H1 (cell line): Measurements from ENCODE around the gene BECN2. TPM values are rescaled to one million over a fixed set of nuclear protein-coding genes. Genes with fewer than 3 reads are reported as not detected.

Experiments
- CTCF ChIA-PET: fragments of 300-600 bp; sonication (Branson Sonifier 250); formaldehyde crosslinking; loops from one replicate; lab custom pipeline; 2021; ENCODE audit not compliant: partially characterized antibody; lab: Charles Lee
- POLR2A ChIA-PET: fragments of 300-600 bp; sonication (Branson Sonifier 250); formaldehyde crosslinking; loops from one replicate; lab custom pipeline; 2021; ENCODE audit warnings: inconsistent platforms; ENCODE audit not compliant: partially characterized antibody; lab: Charles Lee
- DNase-seq, 2 experiments: peaks; one replicate each; pipeline versions ENCODE4 v3.0.0 to v3.0.0-alpha.2; 2010 to 2022; ENCODE audit warnings: low spot score in 2 of 2, low read depth in 1 of 2, mixed read lengths in 1 of 2
- FAIRE-seq: peaks from 2 replicates; lab custom pipeline; 2011; peaks lifted over from hg19 to GRCh38; lab: Jason Lieb, UNC
- H2AFZ ChIP-seq: 2 replicates; pipeline ENCODE4 v1.8.1; 2012; ENCODE audit warnings: low read length, inconsistent platforms
- H2AK5ac ChIP-seq: 2 replicates; pipeline ENCODE4 v1.6.1; 2013; ENCODE audit warnings: low read depth, low read length
- H2BK120ac ChIP-seq: replicated peaks from 2 replicates; pipeline ENCODE3; 2013; ENCODE audit warnings: low read depth, low read length, inconsistent platforms
- H2BK12ac ChIP-seq: 2 replicates; pipeline ENCODE4 v1.6.1; 2013; ENCODE audit warnings: low read depth, low read length
- H2BK15ac ChIP-seq: 2 replicates; pipeline ENCODE4 v1.6.1; 2013; ENCODE audit warnings: low read length
- H2BK20ac ChIP-seq: 2 replicates; pipeline ENCODE4 v1.6.1; 2013; ENCODE audit warnings: low read length
- H2BK5ac ChIP-seq: 2 replicates; pipeline ENCODE4 v1.6.1; 2013; ENCODE audit warnings: low read depth, low read length
- H3K14ac ChIP-seq: 2 replicates; pipeline ENCODE4 v1.6.1; 2013; ENCODE audit warnings: inconsistent platforms; ENCODE audit not compliant: insufficient read length
- H3K18ac ChIP-seq: 2 replicates; pipeline ENCODE4 v1.6.1; 2013; ENCODE audit warnings: low read length; ENCODE audit errors: extremely low read depth
- H3K23ac ChIP-seq: 2 replicates; pipeline ENCODE4 v1.6.1; 2013; ENCODE audit warnings: inconsistent platforms; ENCODE audit not compliant: insufficient read length
- H3K23me2 ChIP-seq: 2 replicates; pipeline ENCODE4 v1.6.1; 2013; ENCODE audit warnings: low read depth, low read length
- H3K27ac ChIP-seq: 2 replicates; pipeline ENCODE4 v1.6.1; 2011; ENCODE audit warnings: low read depth, low read length, inconsistent platforms
- H3K27me3 ChIP-seq, 4 experiments: replicated peaks in 1 of 4; 1 replicate in 1 of 4; 2 replicates in 3 of 4; pipeline versions ENCODE4 v1.6.1 to v1.8.1; 2011 to 2013; ENCODE audit warnings: low read length in 3 of 4, mild to moderate bottlenecking in 3 of 4, inconsistent platforms in 2 of 4, mixed read lengths in 2 of 4, moderate library complexity in 1 of 4; ENCODE audit not compliant: control insufficient read depth in 3 of 4, insufficient read depth in 3 of 4; ENCODE audit errors: extremely low read depth in 1 of 4
- H3K36me3 ChIP-seq, 4 experiments: 2 replicates each; pipeline versions ENCODE4 v1.6.1 to v1.8.1; 2011 to 2013; ENCODE audit warnings: mild to moderate bottlenecking in 4 of 4, low read length in 3 of 4, moderate library complexity in 2 of 4, control low read depth in 1 of 4, inconsistent platforms in 1 of 4; ENCODE audit not compliant: insufficient read depth in 4 of 4, control insufficient read depth in 2 of 4
- H3K4ac ChIP-seq: replicated peaks from 2 replicates; pipeline ENCODE3; 2013; ENCODE audit warnings: low read length, low read depth, mixed read lengths, inconsistent platforms; ENCODE audit not compliant: insufficient read length
- H3K4me1 ChIP-seq, 4 experiments: replicated peaks in 1 of 4; 1 replicate in 1 of 4; 2 replicates in 3 of 4; pipeline versions ENCODE4 v1.6.1 to v1.8.1; 2011 to 2013; ENCODE audit warnings: low read length in 3 of 4, inconsistent platforms in 2 of 4, mixed read lengths in 1 of 4; ENCODE audit not compliant: insufficient read depth in 4 of 4, control insufficient read depth in 3 of 4
- H3K4me2 ChIP-seq, 2 experiments: 2 replicates each; pipeline versions ENCODE4 v1.6.1 to v1.8.1; 2011 to 2013; ENCODE audit warnings: low read depth in 2 of 2, low read length in 2 of 2, control low read depth in 1 of 2, inconsistent platforms in 1 of 2, mild to moderate bottlenecking in 1 of 2; ENCODE audit not compliant: insufficient read depth in 1 of 2
- H3K4me3 ChIP-seq, 4 experiments: fragments of 200-600, 300-600 bp in 1 of 4; sonication (generic), shearing (Covaris generic), sonication (Bioruptor Twin) in 1 of 4; 2 replicates each; pipeline versions ENCODE4 v1.5.1 to v1.8.1; 2011 to 2016; ENCODE audit warnings: low read length in 4 of 4, low read depth in 3 of 4, control low read depth in 2 of 4, inconsistent platforms in 2 of 4, mild to moderate bottlenecking in 2 of 4, mixed read lengths in 1 of 4, moderate library complexity in 1 of 4; ENCODE audit not compliant: insufficient read depth in 2 of 4; ENCODE audit errors: extremely low read depth in 1 of 4
- H3K56ac ChIP-seq: replicated peaks from 2 replicates; pipeline ENCODE3; 2013; ENCODE audit warnings: low read depth, mild to moderate bottlenecking, mixed read lengths, low read length, inconsistent platforms; ENCODE audit not compliant: insufficient read length
- H3K79me1 ChIP-seq: 2 replicates; pipeline ENCODE4 v1.6.1; 2013; ENCODE audit warnings: low read depth, low read length, control low read depth
- H3K79me2 ChIP-seq, 2 experiments: 2 replicates each; pipeline versions ENCODE4 v1.6.1 to v1.8.1; 2012 to 2013; ENCODE audit warnings: low read length in 2 of 2, mild to moderate bottlenecking in 2 of 2, inconsistent platforms in 1 of 2; ENCODE audit not compliant: insufficient read depth in 2 of 2, control insufficient read depth in 1 of 2
- H3K9ac ChIP-seq, 4 experiments: replicated peaks in 1 of 4; 1 replicate in 1 of 4; 2 replicates in 3 of 4; pipeline versions ENCODE4 v1.6.1 to v1.8.1; 2011 to 2013; ENCODE audit warnings: low read depth in 3 of 4, low read length in 3 of 4, control low read depth in 2 of 4, mild to moderate bottlenecking in 2 of 4, moderate library complexity in 2 of 4, inconsistent platforms in 1 of 4; ENCODE audit errors: extremely low read depth in 1 of 4
- H3K9me3 ChIP-seq, 2 experiments: 2 replicates each; pipeline versions ENCODE4 v1.6.1 to v1.8.1; 2012 to 2013; ENCODE audit warnings: mild to moderate bottlenecking in 2 of 2, moderate library complexity in 2 of 2, control low read depth in 1 of 2, inconsistent platforms in 1 of 2, low read depth in 1 of 2, low read length in 1 of 2, mixed read lengths in 1 of 2; ENCODE audit not compliant: insufficient read depth in 2 of 2
- H4K20me1 ChIP-seq, 2 experiments: replicated peaks in 1 of 2; 2 replicates each; pipeline versions ENCODE3 to v1.8.1; 2011 to 2013; ENCODE audit warnings: inconsistent platforms in 2 of 2, low read length in 2 of 2, mild to moderate bottlenecking in 1 of 2; ENCODE audit not compliant: insufficient read depth in 2 of 2, control insufficient read depth in 1 of 2
- H4K5ac ChIP-seq: 2 replicates; pipeline ENCODE4 v1.6.1; 2013; ENCODE audit warnings: low read length, low read depth, mixed read lengths, inconsistent platforms; ENCODE audit not compliant: insufficient read length
- H4K8ac ChIP-seq: 2 replicates; pipeline ENCODE4 v1.8.0; 2013; ENCODE audit warnings: mild to moderate bottlenecking, moderate library complexity, low read length, inconsistent platforms; ENCODE audit not compliant: insufficient read depth; ENCODE audit errors: extremely low read depth
- H4K91ac ChIP-seq: replicated peaks from 2 replicates; pipeline ENCODE3; 2013; ENCODE audit warnings: low read length, mixed read lengths, inconsistent platforms; ENCODE audit not compliant: insufficient read length
- BACH1 ChIP-seq: IDR thresholded peaks from 2 replicates; pipeline ENCODE4 v1.6.1; 2012; ENCODE audit warnings: low read length, improper control_type of control experiment
- BCL11A ChIP-seq, 2 experiments: IDR thresholded peaks; one replicate each; pipeline ENCODE4 v1.6.1; 2011; ENCODE audit warnings: low read depth in 2 of 2, low read length in 2 of 2, mild to moderate bottlenecking in 2 of 2
- BRCA1 ChIP-seq: IDR thresholded peaks from 2 replicates; pipeline ENCODE4 v1.6.1; 2012; ENCODE audit warnings: low read depth, low read length, improper control_type of control experiment
- CBX5 ChIP-seq: fragments of 300-800, 300-1000 bp; sonication (generic); IDR thresholded peaks from 2 replicates; pipeline ENCODE4 v1.7.1; 2016; ENCODE audit warnings: antibody characterized with exemption, low read length, low read depth
- CBX8 ChIP-seq: fragments of 300-800, 300-1000 bp; sonication (generic); IDR thresholded peaks from 2 replicates; pipeline ENCODE4 v1.7.1; 2016; ENCODE audit warnings: low read depth, low read length, borderline replicate concordance
- CHD2 ChIP-seq: IDR thresholded peaks from 2 replicates; pipeline ENCODE4 v1.6.1; 2012; ENCODE audit warnings: low read length, improper control_type of control experiment
- CTBP2 ChIP-seq: IDR thresholded peaks from 2 replicates; pipeline ENCODE4 v1.7.0; 2011; ENCODE audit warnings: borderline replicate concordance, mild to moderate bottlenecking, moderate library complexity, mixed read lengths, low read length; ENCODE audit not compliant: insufficient read depth, insufficient read length
- GABPA ChIP-seq: IDR thresholded peaks from 2 replicates; pipeline ENCODE4 v1.6.1; 2011; ENCODE audit warnings: mild to moderate bottlenecking, low read length, moderate library complexity, borderline replicate concordance; ENCODE audit not compliant: insufficient read depth
- JUND ChIP-seq: IDR thresholded peaks from 2 replicates; pipeline ENCODE4 v1.6.1; 2011; ENCODE audit warnings: mild to moderate bottlenecking, improper control_type of control experiment, low read length
- KDM4A ChIP-seq: IDR thresholded peaks from one replicate; pipeline ENCODE4 v1.7.1; 2012; ENCODE audit warnings: low read depth, mild to moderate bottlenecking, moderate library complexity, low read length, inconsistent platforms; ENCODE audit not compliant: severe bottlenecking
- KDM5A ChIP-seq: fragments of 200-600 bp; IDR thresholded peaks from 2 replicates; pipeline ENCODE4 v1.7.1; 2012; ENCODE audit warnings: mild to moderate bottlenecking, low read length, inconsistent platforms, mixed read lengths
- PHF8 ChIP-seq: fragments of 200-600 bp; sonication (generic); conservative IDR thresholded peaks from 2 replicates; pipeline ENCODE4 v1.7.1; 2012; ENCODE audit warnings: low read depth, mild to moderate bottlenecking, inconsistent platforms, low read length, moderate library complexity
- RBBP5 ChIP-seq: IDR thresholded peaks from 2 replicates; pipeline ENCODE4 v1.7.1; 2012; ENCODE audit warnings: low read depth, mild to moderate bottlenecking, inconsistent platforms, low read length, moderate library complexity, borderline replicate concordance
- SAP30 ChIP-seq: fragments of 300-600 bp; sonication (generic); IDR thresholded peaks from 2 replicates; pipeline ENCODE4 v1.7.1; 2012; ENCODE audit warnings: low read length, moderate library complexity, mild to moderate bottlenecking, inconsistent platforms; ENCODE audit not compliant: insufficient read depth, insufficient replicate concordance
- YY1 ChIP-seq: IDR thresholded peaks from 2 replicates; pipeline ENCODE4 v1.6.1; 2011; ENCODE audit warnings: low read depth, mild to moderate bottlenecking, low read length
- WGBS, 2 experiments: shearing (Covaris generic) in 1 of 2; methylation state at CpG; one replicate each; pipeline versions ENCODE4 v1.1.6 to v1.1.7; 2013 to 2015; ENCODE audit warnings: low lambda C conversion rate in 2 of 2, mixed read lengths in 2 of 2, inconsistent platforms in 1 of 2, low coverage in 1 of 2, missing lambda C conversion rate in 1 of 2; ENCODE audit not compliant: insufficient replicate concordance in 2 of 2, insufficient coverage in 1 of 2, insufficient read length in 1 of 2; ENCODE audit errors: extremely low coverage in 1 of 2, missing lambda C conversion rate in 1 of 2; 5-methylcytosine and 5-hydroxymethylcytosine counted together
- polyA plus RNA-seq, 7 experiments: library from polyadenylated mRNA; depleted of rRNA in 3 of 7; stranded (reverse) in 5 of 7; unstranded in 2 of 7; fragments of >200 nt in 5 of 7; fragments of 200-250 nt in 2 of 7; gene quantifications; 1 replicate in 5 of 7; 2 replicates in 1 of 7; 4 replicates in 1 of 7; pipeline versions ENCODE4 v1.2.1 to v1.2.3, GENCODE V29; 2011 to 2013; ENCODE audit warnings: missing spikeins in 2 of 7, mixed read lengths in 2 of 7
- total RNA-seq: library from RNA; stranded (reverse); fragmentation: NEBNext Ultra II Directional; extraction: Animal tissue kit (Norgen Biotek cat#: 25700); gene quantifications from 2 replicates; pipeline ENCODE4 v1.2.1, GENCODE V29; 2021

Gene BECN2
- total and polyA plus RNA-seq, 2 of the 8 experiments (the other 6 are each of a cell fraction or from before 2014, with no cell fraction given), result not detected

GRCh38 chr1:241918879-241919278 is 38.7 kb upstream of the BECN2 start:
- H3K56ac ChIP-seq, result no peak overlapping the region
- no peak overlapping the region for H2AK5ac ChIP-seq
- no peaks in the 10 kb centered on the region for H3K9me3 ChIP-seq
- H3K79me2 ChIP-seq, result no peaks in the 10 kb centered on the region
- no peak overlapping the region for H4K5ac ChIP-seq
- H3K4me2 ChIP-seq, result no peak overlapping the region
- no peaks in the 10 kb centered on the region for H3K27me3 ChIP-seq
- H4K20me1 ChIP-seq, result no peaks in the 10 kb centered on the region
- no peaks in the 10 kb centered on the region for H3K79me1 ChIP-seq
- H3K23me2 ChIP-seq, result no peaks in the 10 kb centered on the region
- no peak overlapping the region for H2BK120ac ChIP-seq
- no peak overlapping the region for H3K4me3 ChIP-seq
- DNase-seq (no peak), FAIRE-seq (no peak)
- no peak overlapping the region for H3K4ac ChIP-seq
- H4K91ac ChIP-seq, result no peak overlapping the region
- no peak overlapping the region for H2BK5ac ChIP-seq
- POLR2A ChIA-PET, result interaction anchor here (0.9 to 1.1 kb wide), 2 partner anchors 15 to 63 kb away, joined by 3 to 5 read pairs; no protein-coding TSS in a partner anchor
- H2BK15ac ChIP-seq, result no peak overlapping the region
- H3K4me1 ChIP-seq, result no peaks in the 10 kb centered on the region
- H2BK20ac ChIP-seq, result no peak overlapping the region
- H3K23ac ChIP-seq, result no peak overlapping the region
- H4K8ac ChIP-seq, result no peak overlapping the region
- H3K9ac ChIP-seq, result no peak overlapping the region; a peak in 1 of 7 replicates
- WGBS, 2 experiments, result 78% methylated on average over 5 of the region's 5 CpGs; no CpG with 5 or more reads in 1 of the 2 experiments
- H3K18ac ChIP-seq, result no peak overlapping the region
- no peak overlapping the region for H2AFZ ChIP-seq
- no peak overlapping the region for H3K14ac ChIP-seq
- no peak overlapping the region for H3K27ac ChIP-seq
- CTCF ChIA-PET, result interaction anchor here (0.9 to 3.0 kb wide), 6 partner anchors 10 to 516 kb away, joined by 3 to 12 read pairs (median 4); partner anchors contain the start of gene MAP1LC3C
- no peak overlapping the region for H2BK12ac ChIP-seq
- H3K36me3 ChIP-seq, result no peaks in the 10 kb centered on the region
- no peak for TF ChIP-seq GABPA
- TF ChIP-seq BACH1, result no peak
- no peak for TF ChIP-seq CTBP2
- no peak for TF ChIP-seq SAP30
- TF ChIP-seq YY1, result no peak
- no peak for TF ChIP-seq CBX8
- TF ChIP-seq KDM4A, result no peak
- TF ChIP-seq KDM5A, result no peak
- TF ChIP-seq BCL11A (IDR thresholded peaks at IDR 0.05; ENCODE audit: low read depth in 2 of 2, low read length in 2 of 2), result no peak
- no peak for TF ChIP-seq PHF8
- no peak for TF ChIP-seq RBBP5
- no peak for TF ChIP-seq CHD2
- TF ChIP-seq CBX5, result no peak
- no peak for TF ChIP-seq JUND
- TF ChIP-seq BRCA1, result no peak
